IPS-11a (cell line): ENCODE results near the gene CUL4A.
"Not testable (repeated sequence)": the region's sequence is repeated elsewhere in the genome, so short reads cannot be mapped to it uniquely, and the experiment has no call there.

Source experiments
- H3K4me3 ChIP-seq: one replicate; pipeline ENCODE4 v1.5.1; 2013; ENCODE audit warnings: low read depth, low read length, control low read depth

Gene CUL4A

GRCh38 chr13:113233101-113233500 lies 23.7 kb downstream of the CUL4A start:
- H3K4me3 ChIP-seq, result no peak overlapping the region

- H3K4me3 ChIP-seq, result no peak overlapping the region
Observed at GRCh38 chr13:113238536-113238935, 29.1 kb downstream of the CUL4A start.

GRCh38 chr13:113239357-113239756 lies 29.9 kb downstream of the CUL4A start:
- no peak overlapping the region for H3K4me3 ChIP-seq

GRCh38 chr13:113239986-113240385 lies 30.6 kb downstream of the CUL4A start:
- no peak overlapping the region for H3K4me3 ChIP-seq

GRCh38 chr13:113241623-113242022 lies 32.2 kb downstream of the CUL4A start:
- H3K4me3 ChIP-seq, result not testable (repeated sequence)

- H3K4me3 ChIP-seq, result no peak overlapping the region
Observed at GRCh38 chr13:113243847-113244246, 34.4 kb downstream of the CUL4A start.

- no peak overlapping the region for H3K4me3 ChIP-seq
Observed at GRCh38 chr13:113245849-113246796, 36.7 kb downstream of the CUL4A start.

GRCh38 chr13:113252516-113253095 lies 43.2 kb downstream of the CUL4A start:
- no peak overlapping the region for H3K4me3 ChIP-seq

- H3K4me3 ChIP-seq, result not testable (repeated sequence)
Observed at GRCh38 chr13:113257908-113258307, 48.5 kb downstream of the CUL4A start.

- no peak overlapping the region for H3K4me3 ChIP-seq
Observed at GRCh38 chr13:113258321-113259054, 49.1 kb downstream of the CUL4A start.

- no peak overlapping the region for H3K4me3 ChIP-seq
Observed at GRCh38 chr13:113260996-113261395, 51.6 kb downstream of the CUL4A start.

- not testable (repeated sequence) for H3K4me3 ChIP-seq
Observed at GRCh38 chr13:113263016-113263415, 53.6 kb downstream of the CUL4A start.

- no peak overlapping the region for H3K4me3 ChIP-seq
Observed at GRCh38 chr13:113267642-113268405, 58.4 kb downstream of the CUL4A start.

- H3K4me3 ChIP-seq, result no peak overlapping the region
Observed at GRCh38 chr13:113272031-113272430, 62.6 kb downstream of the CUL4A start.

GRCh38 chr13:113272701-113273181 lies 63.3 kb downstream of the CUL4A start:
- no peak overlapping the region for H3K4me3 ChIP-seq

- H3K4me3 ChIP-seq, result no peak overlapping the region
Observed at GRCh38 chr13:113273321-113273720, 63.9 kb downstream of the CUL4A start.

GRCh38 chr13:113273851-113274590 lies 64.6 kb downstream of the CUL4A start:
- H3K4me3 ChIP-seq, result no peak overlapping the region

- H3K4me3 ChIP-seq, result no peak overlapping the region
Observed at GRCh38 chr13:113274721-113275120, 65.3 kb downstream of the CUL4A start.

GRCh38 chr13:113275387-113275786 lies 66.0 kb downstream of the CUL4A start:
- H3K4me3 ChIP-seq, result no peak overlapping the region

GRCh38 chr13:113280126-113280525 lies 70.7 kb downstream of the CUL4A start:
- no peak overlapping the region for H3K4me3 ChIP-seq
